Mucosa of descending colon (tissue), 3 donors: ENCODE data around the gene PLEKHH2. TPM values are rescaled to one million over a fixed set of nuclear protein-coding genes. Genes with fewer than 3 reads are reported as not detected.
"Not testable (repeated sequence)": the region's sequence is repeated elsewhere in the genome, so short reads cannot be mapped to it uniquely, and the experiment has no call there.

Source experiments
- ATAC-seq: fragments of 200-7000 bp; cut with Tn5 transposase; one replicate; pipeline ENCODE4 v1.9.1; 2020; ENCODE audit warnings: mild to moderate bottlenecking, moderate library complexity
- DNase-seq, 3 donors: peaks; one replicate each; pipeline ENCODE4 v3.0.0-alpha.2; 2020
- H3K36me3 ChIP-seq: fragments of 200-600 bp; one replicate; pipeline ENCODE4 v1.8.0; 2021; ENCODE audit warnings: low read depth, mild to moderate bottlenecking
- H3K4me1 ChIP-seq: fragments of 200-600 bp; one replicate; pipeline ENCODE4 v1.8.0; 2021; ENCODE audit warnings: low read depth, mild to moderate bottlenecking
- H3K4me3 ChIP-seq: fragments of 200-600 bp; one replicate; pipeline ENCODE4 v1.8.0; 2021; ENCODE audit warnings: mild to moderate bottlenecking
- H3K9me3 ChIP-seq: fragments of 200-600 bp; one replicate; pipeline ENCODE4 v1.8.0; 2021; ENCODE audit warnings: mild to moderate bottlenecking
- intact Hi-C, 2 donors: fragments of 100-400 bp; cut with DNase I in 1 of 2; cut with micrococcal nuclease in 1 of 2; formaldehyde crosslinking; loops; one replicate each; pipeline versions ENCODE4 v1.11.0 to v1.11.1; 2022; cut with DNase I, micrococcal nuclease
- total RNA-seq, 3 donors: library from RNA; stranded (reverse); fragmentation: NEBNext Ultra II Directional in 2 of 3; extraction: Animal tissue kit (Norgen Biotek cat#: 25700) in 2 of 3; gene quantifications; one replicate each; pipeline versions ENCODE4 v1.2.1 to v1.2.4, GENCODE V29; 2021 to 2023
- TF ChIP-seq, protein P1 (sequence below): fragments of 200-600 bp; IDR thresholded peaks from one replicate; pipeline ENCODE4 v1.8.0; 2022; ENCODE audit warnings: antibody characterized with exemption, mild to moderate bottlenecking
- donor health status: DM: no; HTN: no; CAD: no; lungs with moderate emphysema.
- donor health status: DM: no; HTN: no; CAD: no.
- donor health status: DM: no; HTN: yes; CAD: no.

Gene PLEKHH2
- total RNA-seq, 3 donors from 2014 or later = 2.6 to 25.6 (median 4.1) TPM

DNA sequence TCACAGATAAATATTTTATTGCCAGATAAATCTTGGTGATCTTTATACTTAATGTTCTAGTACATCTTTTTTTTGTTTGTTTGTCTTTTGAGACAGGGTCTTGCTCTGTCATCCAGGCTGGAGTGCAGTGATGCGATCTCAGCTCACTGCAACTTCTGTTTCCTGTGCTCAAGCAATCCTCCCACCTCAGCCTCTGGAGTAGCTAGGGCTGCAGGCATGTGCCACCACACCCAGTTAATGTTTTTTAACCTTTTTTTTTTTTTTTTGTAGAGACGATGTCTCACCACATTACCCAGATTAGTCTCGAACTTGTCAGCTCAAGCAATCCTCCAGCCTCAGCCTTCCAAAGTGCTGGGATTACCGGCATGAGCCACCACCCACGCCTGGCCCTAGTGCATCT, 48.3 kb downstream of the PLEKHH2 start:
- Histone ChIP-seq H3K4me1 (no peaks in the 10 kb centered on the region), H3K36me3 (no peaks in the 10 kb centered on the region), H3K4me3 (no peak overlapping the region), H3K9me3 (no peaks in the 10 kb centered on the region)
- DNase-seq (no peak), ATAC-seq (no peak)
- TF ChIP-seq, protein P1, sequence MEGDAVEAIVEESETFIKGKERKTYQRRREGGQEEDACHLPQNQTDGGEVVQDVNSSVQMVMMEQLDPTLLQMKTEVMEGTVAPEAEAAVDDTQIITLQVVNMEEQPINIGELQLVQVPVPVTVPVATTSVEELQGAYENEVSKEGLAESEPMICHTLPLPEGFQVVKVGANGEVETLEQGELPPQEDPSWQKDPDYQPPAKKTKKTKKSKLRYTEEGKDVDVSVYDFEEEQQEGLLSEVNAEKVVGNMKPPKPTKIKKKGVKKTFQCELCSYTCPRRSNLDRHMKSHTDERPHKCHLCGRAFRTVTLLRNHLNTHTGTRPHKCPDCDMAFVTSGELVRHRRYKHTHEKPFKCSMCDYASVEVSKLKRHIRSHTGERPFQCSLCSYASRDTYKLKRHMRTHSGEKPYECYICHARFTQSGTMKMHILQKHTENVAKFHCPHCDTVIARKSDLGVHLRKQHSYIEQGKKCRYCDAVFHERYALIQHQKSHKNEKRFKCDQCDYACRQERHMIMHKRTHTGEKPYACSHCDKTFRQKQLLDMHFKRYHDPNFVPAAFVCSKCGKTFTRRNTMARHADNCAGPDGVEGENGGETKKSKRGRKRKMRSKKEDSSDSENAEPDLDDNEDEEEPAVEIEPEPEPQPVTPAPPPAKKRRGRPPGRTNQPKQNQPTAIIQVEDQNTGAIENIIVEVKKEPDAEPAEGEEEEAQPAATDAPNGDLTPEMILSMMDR = no peak
- intact Hi-C loops = no loop called here

DNA sequence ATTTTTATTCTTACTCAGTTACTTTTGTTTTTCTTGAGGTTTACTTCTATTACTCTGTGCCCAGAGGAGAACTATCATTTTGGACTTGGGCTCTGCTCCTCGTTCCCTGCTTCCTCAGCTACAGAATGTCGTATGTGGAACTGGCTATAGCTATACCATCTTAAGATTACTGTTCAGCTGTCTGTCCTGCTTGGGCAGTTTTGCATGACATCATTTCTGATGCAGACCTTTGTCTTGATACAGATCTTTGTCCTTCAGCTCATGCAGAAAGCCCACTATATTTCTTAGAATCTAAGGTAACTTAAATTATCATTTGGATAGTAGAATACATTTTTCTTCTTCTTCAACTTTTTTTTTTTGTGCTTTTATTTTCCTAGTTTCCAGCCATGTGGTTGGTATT, 52.9 kb downstream of the PLEKHH2 start:
- TF ChIP-seq, protein P1 = no peak
- intact Hi-C loops = no loop called here
- no peaks in the 10 kb centered on the region for H3K36me3 ChIP-seq
- H3K4me1 ChIP-seq = no peaks in the 10 kb centered on the region
- ATAC-seq = no peak
- DNase-seq = no peak
- no peak overlapping the region for H3K4me3 ChIP-seq
- no peaks in the 10 kb centered on the region for H3K9me3 ChIP-seq

DNA sequence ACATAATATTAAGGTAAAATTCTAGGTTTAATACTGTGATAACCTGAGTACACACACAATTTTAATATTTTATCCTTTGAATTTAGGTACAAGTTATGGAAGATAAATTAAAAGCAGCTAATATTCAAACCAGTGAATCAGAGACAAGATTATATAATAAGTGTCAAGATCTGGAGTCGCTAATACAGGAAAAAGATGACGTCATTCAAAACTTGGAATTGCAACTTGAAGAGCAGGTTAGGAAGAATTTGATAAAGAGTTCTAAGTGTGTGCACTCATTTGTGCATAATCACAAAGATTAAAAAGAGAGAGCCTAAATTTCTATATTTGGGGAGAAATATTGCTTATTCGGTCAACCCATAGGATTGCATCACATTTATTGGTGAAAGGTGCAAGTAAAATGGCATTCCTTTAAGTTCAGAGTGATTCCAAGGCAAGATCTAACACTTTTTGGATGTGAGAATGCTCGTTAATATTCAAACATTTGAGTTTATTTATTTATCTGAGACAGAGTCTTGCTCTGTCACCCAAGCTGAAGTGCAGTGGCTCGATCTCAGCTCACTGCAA, 55.5 kb downstream of the PLEKHH2 start:
- TF ChIP-seq, protein P1 = no peak
- no peaks in the 10 kb centered on the region for H3K9me3 ChIP-seq
- intact Hi-C loops = no loop called here
- H3K36me3 ChIP-seq = no peaks in the 10 kb centered on the region
- DNase-seq = no peak
- no peaks in the 10 kb centered on the region for H3K4me1 ChIP-seq
- ATAC-seq = no peak
- no peak overlapping the region for H3K4me3 ChIP-seq

DNA sequence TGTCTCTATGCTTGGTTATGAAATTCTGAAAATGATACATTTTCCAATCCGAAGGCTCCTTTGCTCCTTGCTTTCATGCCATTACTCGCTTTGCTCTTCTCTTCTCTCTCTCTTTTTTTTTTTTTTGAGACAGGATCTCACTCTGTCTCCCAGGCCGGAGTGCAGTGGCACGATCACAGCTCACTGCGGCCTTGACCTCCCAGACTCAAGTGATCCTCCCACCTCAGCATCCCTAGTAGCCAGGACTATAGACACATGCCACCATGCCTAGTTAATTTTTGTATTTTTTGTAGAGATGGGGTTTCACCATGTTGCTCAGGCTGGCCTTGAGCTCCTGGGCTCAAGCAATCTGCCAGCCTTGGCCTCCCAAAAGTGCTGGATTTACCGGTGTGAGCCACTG, 61.1 kb downstream of the PLEKHH2 start:
- intact Hi-C loops, H3K36me3 ChIP-seq, ATAC-seq: not testable (repeated sequence)

DNA sequence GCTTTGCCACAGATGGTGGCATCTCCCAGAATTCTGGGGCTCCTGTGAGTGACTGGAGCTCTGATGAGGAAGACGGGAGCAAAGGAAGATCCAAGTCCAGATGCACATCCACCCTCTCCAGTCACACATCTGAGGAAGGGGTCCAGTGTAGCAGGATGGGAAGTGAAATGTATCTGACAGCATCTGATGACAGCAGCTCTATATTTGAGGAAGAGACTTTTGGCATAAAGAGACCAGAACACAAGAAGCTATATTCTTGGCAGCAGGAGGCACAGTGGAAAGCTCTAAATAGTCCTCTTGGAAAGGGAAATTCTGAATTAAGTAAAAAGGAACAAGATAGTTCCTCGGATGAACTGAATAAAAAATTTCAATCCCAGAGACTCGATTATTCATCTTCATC, 62.7 kb downstream of the PLEKHH2 start:
- intact Hi-C loops = no loop called here
- ATAC-seq (no peak), DNase-seq (no peak)
- TF ChIP-seq, protein P1 = no peak
- Histone ChIP-seq H3K9me3 (no peaks in the 10 kb centered on the region), H3K4me3 (no peak overlapping the region), H3K4me1 (no peaks in the 10 kb centered on the region), H3K36me3 (no peaks in the 10 kb centered on the region)

More for the DNA sequence above, 61.1 kb downstream of the PLEKHH2 start:
- not testable (repeated sequence) for H3K4me3 ChIP-seq, DNase-seq, H3K4me1 ChIP-seq, H3K9me3 ChIP-seq

DNA sequence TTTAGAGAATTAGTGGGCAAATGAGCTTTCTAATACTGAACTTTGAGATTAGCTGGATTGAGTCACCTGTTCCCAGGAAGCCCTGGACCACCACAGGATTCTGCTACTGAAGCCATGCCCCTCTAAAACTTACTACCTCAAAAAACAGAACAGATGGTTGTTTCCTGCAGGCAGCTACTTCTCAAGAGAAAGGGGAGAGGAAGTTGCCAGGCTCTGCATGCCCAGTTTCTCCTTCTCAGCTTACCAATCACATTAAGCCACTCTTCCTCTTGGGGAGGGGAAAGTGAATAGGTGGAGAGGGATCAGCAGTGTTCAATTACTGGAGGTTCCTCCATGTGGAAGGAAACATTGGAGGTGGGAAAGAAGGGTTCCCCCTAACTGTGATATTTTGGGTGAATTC, 64.1 kb downstream of the PLEKHH2 start:
- DNase-seq (no peak), ATAC-seq (no peak)
- Histone ChIP-seq H3K4me1 (no peaks in the 10 kb centered on the region), H3K4me3 (no peak overlapping the region), H3K36me3 (no peaks in the 10 kb centered on the region), H3K9me3 (no peaks in the 10 kb centered on the region)
- intact Hi-C loops = no loop called here
- TF ChIP-seq, protein P1 = no peak
